Astrocyte of the spinal cord (primary cell): Measurements from ENCODE around the gene CNTN5.

Source experiments
- DNase-seq: peaks from one replicate; pipeline ENCODE4 v3.0.0; 2011; ENCODE audit warnings: low read depth, low spot score
- H3K4me3 ChIP-seq: 2 replicates; pipeline ENCODE4 v1.5.1; 2011; ENCODE audit warnings: low read depth, mild to moderate bottlenecking, low read length, moderate library complexity
- CTCF ChIP-seq: IDR thresholded peaks from 2 replicates; pipeline ENCODE4 v1.5.1; 2012; ENCODE audit warnings: low read depth, mild to moderate bottlenecking, low read length, inconsistent platforms
- in situ Hi-C: cut with HindIII; loops from 2 replicates; pipeline ENCODE4 v1.10.0; 2017; ENCODE audit warnings: low sequenced_read_pairs

CNTN5 gene

GRCh38 chr11:100152766-100153165 is 1132.0 kb downstream of the CNTN5 start:
- TF ChIP-seq CTCF = no peak
- no peak overlapping the region for H3K4me3 ChIP-seq
- DNase-seq = peak; percentile 3
- in situ Hi-C loops = no loop called here

GRCh38 chr11:100163471-100163870 is 1142.7 kb downstream of the CNTN5 start:
- no peak for DNase-seq
- TF ChIP-seq CTCF = no peak
- no peak overlapping the region for H3K4me3 ChIP-seq
- in situ Hi-C loops = no loop called here

- no peak overlapping the region for H3K4me3 ChIP-seq
- in situ Hi-C loops = no loop called here
- no peak for DNase-seq
- TF ChIP-seq CTCF = no peak
Observed at GRCh38 chr11:100174881-100175280, 1154.1 kb downstream of the CNTN5 start.

- TF ChIP-seq CTCF = no peak
- in situ Hi-C loops = no loop called here
- H3K4me3 ChIP-seq = no peak overlapping the region
- DNase-seq = no peak
Observed at GRCh38 chr11:100176456-100176855, 1155.7 kb downstream of the CNTN5 start.

- in situ Hi-C loops = no loop called here
- no peak for DNase-seq
- TF ChIP-seq CTCF = no peak
- no peak overlapping the region for H3K4me3 ChIP-seq
Observed at GRCh38 chr11:100177651-100178050, 1156.9 kb downstream of the CNTN5 start.

- DNase-seq = no peak
- TF ChIP-seq CTCF = no peak
- H3K4me3 ChIP-seq = no peak overlapping the region
- in situ Hi-C loops = no loop called here
Observed at GRCh38 chr11:100182350-100182749, 1161.6 kb downstream of the CNTN5 start.

GRCh38 chr11:100182927-100183326 is 1162.2 kb downstream of the CNTN5 start:
- no peak for TF ChIP-seq CTCF
- H3K4me3 ChIP-seq = no peak overlapping the region
- in situ Hi-C loops = no loop called here
- no peak for DNase-seq
